Neuronal stem cell (in vitro differentiated cells): ENCODE results near the gene KCNJ11.

ENCODE experiments used
- DNase-seq: peaks from one replicate; pipeline ENCODE4 v3.0.0-alpha.2; 2013; ENCODE audit warnings: low spot score
- H2AFZ ChIP-seq: one replicate; pipeline ENCODE4 v1.6.1; 2013; ENCODE audit warnings: mild to moderate bottlenecking, low read length, inconsistent platforms
- H2AK5ac ChIP-seq: 2 replicates; pipeline ENCODE4 v1.6.1; 2013; ENCODE audit warnings: low read depth, mild to moderate bottlenecking, inconsistent platforms, low read length, moderate library complexity, mixed read lengths
- H2BK120ac ChIP-seq: 2 replicates; pipeline ENCODE4 v1.6.1; 2013; ENCODE audit warnings: low read depth, mild to moderate bottlenecking, inconsistent platforms, low read length, moderate library complexity, mixed read lengths
- H2BK12ac ChIP-seq: one replicate; pipeline ENCODE4 v1.6.1; 2013; ENCODE audit warnings: low read length, inconsistent platforms
- H2BK15ac ChIP-seq: 2 replicates; pipeline ENCODE4 v1.6.1; 2013; ENCODE audit warnings: mild to moderate bottlenecking, low read length, inconsistent platforms, mixed read lengths
- H2BK5ac ChIP-seq: one replicate; pipeline ENCODE4 v1.6.1; 2013; ENCODE audit warnings: inconsistent platforms, mild to moderate bottlenecking, low read length, moderate library complexity
- H3K14ac ChIP-seq: one replicate; pipeline ENCODE4 v1.6.1; 2013; ENCODE audit warnings: low read length, inconsistent platforms
- H3K18ac ChIP-seq: 2 replicates; pipeline ENCODE4 v1.6.1; 2013; ENCODE audit warnings: low read length, inconsistent platforms
- H3K23ac ChIP-seq: 2 replicates; pipeline ENCODE4 v1.6.1; 2013; ENCODE audit warnings: low read depth, mild to moderate bottlenecking, mixed read lengths, low read length, inconsistent platforms; ENCODE audit not compliant: poor library complexity
- H3K27ac ChIP-seq: replicated peaks from 3 replicates; pipeline ENCODE4 v1.5.1; 2013; ENCODE audit warnings: low read length, inconsistent platforms
- H3K27me3 ChIP-seq, 3 experiments: 2 replicates each; pipeline ENCODE4 v1.6.1; 2013; ENCODE audit warnings: low read length in 3 of 3, mild to moderate bottlenecking in 2 of 3, inconsistent platforms in 1 of 3, low read depth in 1 of 3, mixed read lengths in 1 of 3, moderate library complexity in 1 of 3; ENCODE audit not compliant: control insufficient read depth in 3 of 3, insufficient read depth in 3 of 3
- H3K36me3 ChIP-seq, 2 donors: replicated peaks in 1 of 2; 2 replicates each; pipeline ENCODE4 v1.6.1; 2013; ENCODE audit warnings: low read length in 2 of 2; ENCODE audit not compliant: control insufficient read depth in 2 of 2, insufficient read depth in 2 of 2
- H3K4ac ChIP-seq: 2 replicates; pipeline ENCODE4 v1.6.1; 2013; ENCODE audit warnings: inconsistent platforms, mild to moderate bottlenecking, low read length, moderate library complexity
- H3K4me1 ChIP-seq, 2 donors: 1 replicate in 1 of 2; 2 replicates in 1 of 2; pipeline ENCODE4 v1.6.1; 2013; ENCODE audit warnings: low read length in 2 of 2, low read depth in 1 of 2; ENCODE audit not compliant: control insufficient read depth in 2 of 2, insufficient read depth in 1 of 2
- H3K4me2 ChIP-seq: one replicate; pipeline ENCODE4 v1.6.1; 2013; ENCODE audit warnings: mild to moderate bottlenecking, low read length, inconsistent platforms; ENCODE audit not compliant: insufficient read depth, poor library complexity, severe bottlenecking
- H3K4me3 ChIP-seq, 2 donors: 2 replicates each; pipeline ENCODE4 v1.5.1; 2013; ENCODE audit warnings: low read length in 2 of 2, mild to moderate bottlenecking in 2 of 2, inconsistent platforms in 1 of 2, moderate library complexity in 1 of 2
- H3K79me1 ChIP-seq: one replicate; pipeline ENCODE4 v1.6.1; 2013; ENCODE audit warnings: low read depth, mild to moderate bottlenecking, inconsistent platforms, low read length, moderate library complexity
- H3K9ac ChIP-seq: one replicate; pipeline ENCODE4 v1.6.1; 2013; ENCODE audit warnings: mild to moderate bottlenecking, low read depth, low read length, inconsistent platforms; ENCODE audit not compliant: poor library complexity
- H3K9me3 ChIP-seq, 2 donors: replicated peaks in 1 of 2; 2 replicates each; pipeline versions ENCODE3 to v1.6.1; 2013; ENCODE audit warnings: low read length in 2 of 2, mild to moderate bottlenecking in 2 of 2, inconsistent platforms in 1 of 2, low read depth in 1 of 2, mixed read lengths in 1 of 2, moderate library complexity in 1 of 2; ENCODE audit not compliant: control insufficient read depth in 2 of 2, insufficient read depth in 1 of 2
- H4K8ac ChIP-seq: one replicate; pipeline ENCODE4 v1.6.1; 2013; ENCODE audit warnings: low read depth, mild to moderate bottlenecking, inconsistent platforms, low read length, moderate library complexity
- H4K91ac ChIP-seq: one replicate; pipeline ENCODE4 v1.6.1; 2013; ENCODE audit warnings: low read length, low read depth, mild to moderate bottlenecking, inconsistent platforms; ENCODE audit not compliant: poor library complexity
- WGBS, 2 donors: extraction: QIAGEN DNeasy Blood & Tissue Kit; methylation state at CpG; one replicate each; pipeline ENCODE4 v1.1.7; 2013; ENCODE audit warnings: missing lambda C conversion rate in 2 of 2, mixed read lengths in 1 of 2; ENCODE audit not compliant: insufficient read length in 2 of 2, insufficient replicate concordance in 1 of 2; ENCODE audit errors: extremely low coverage in 2 of 2; 5-methylcytosine and 5-hydroxymethylcytosine counted together

The KCNJ11 gene

GRCh38 chr11:17389211-17389956 is 925 bp upstream of the KCNJ11 start:
- Histone ChIP-seq H3K9me3 (peaks cover 5 to 8% of the 10 kb centered on the region in 2 donors), H3K4me2 (peak overlapping the region; percentile 86), H3K4me1 (peaks cover 2 to 5% of the 10 kb centered on the region in 2 donors), H2BK120ac (peak overlapping the region; percentile 26), H2AFZ (peak overlapping the region; percentile 100), H3K23ac (no peak overlapping the region), H3K27ac (peak overlapping the region; percentile 57), H3K14ac (no peak overlapping the region), H3K27me3 (peaks cover 0 to 48% (median 5%) of the 10 kb centered on the region in 3 experiments), H3K9ac (peak overlapping the region; percentile 88), H3K79me1 (no peaks in the 10 kb centered on the region), H3K18ac (peak overlapping the region; percentile 94), H2BK15ac (peak overlapping the region; percentile 77), H2BK5ac (no peak overlapping the region), H2BK12ac (no peak overlapping the region), H3K36me3 (no peaks in the 10 kb centered on the region), H3K4ac (no peak overlapping the region), H4K8ac (no peak overlapping the region), H3K4me3 (peak overlapping the region; percentile 54 to 83), H2AK5ac (no peak overlapping the region), H4K91ac (no peak overlapping the region)
- no CpG with 5 or more reads among the region's 55 CpGs for WGBS, 2 donors
- peak; percentile 77 for DNase-seq

DNA sequence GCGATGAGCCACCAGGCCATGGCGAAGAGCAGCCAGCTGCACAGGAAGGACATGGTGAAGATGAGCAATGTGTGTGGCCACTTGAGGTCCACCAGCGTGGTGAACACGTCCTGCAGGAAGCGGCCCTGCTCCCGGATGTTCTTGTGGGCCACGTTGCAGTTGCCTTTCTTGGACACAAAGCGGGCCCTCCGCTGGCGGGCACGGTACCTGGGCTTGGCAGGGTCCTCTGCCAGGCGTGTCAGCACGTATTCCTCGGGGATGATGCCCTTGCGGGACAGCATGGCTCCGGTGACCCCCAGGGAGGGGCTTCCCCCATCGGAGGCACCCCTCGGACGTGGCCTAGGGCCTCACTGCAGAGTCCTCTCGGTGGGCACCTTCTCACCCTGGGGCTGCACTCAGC is 648 bp downstream of the KCNJ11 start:
- Histone ChIP-seq H3K23ac (peak overlapping the region; percentile 90), H3K18ac (peak overlapping the region; percentile 76), H3K9me3 (peaks cover 5 to 8% of the 10 kb centered on the region in 2 donors), H3K9ac (no peak overlapping the region), H2BK12ac (peak overlapping the region; percentile 87), H3K4ac (no peak overlapping the region), H4K8ac (no peak overlapping the region), H3K36me3 (no peaks in the 10 kb centered on the region), H2AFZ (no peak overlapping the region), H3K27ac (no peak overlapping the region), H2AK5ac (peak overlapping the region; percentile 66), H3K79me1 (no peaks in the 10 kb centered on the region), H2BK5ac (peak overlapping the region; percentile 20), H3K14ac (no peak overlapping the region), H3K4me2 (no peak overlapping the region), H2BK15ac (peak overlapping the region; percentile 2), H3K27me3 (peaks cover 0 to 37% (median 5%) of the 10 kb centered on the region in 3 experiments), H3K4me1 (peaks cover 2 to 5% of the 10 kb centered on the region in 2 donors), H4K91ac (no peak overlapping the region), H3K4me3 (no peak overlapping the region), H2BK120ac (no peak overlapping the region)
- no peak for DNase-seq
- no CpG with 5 or more reads among the region's 20 CpGs for WGBS, 2 donors

DNA sequence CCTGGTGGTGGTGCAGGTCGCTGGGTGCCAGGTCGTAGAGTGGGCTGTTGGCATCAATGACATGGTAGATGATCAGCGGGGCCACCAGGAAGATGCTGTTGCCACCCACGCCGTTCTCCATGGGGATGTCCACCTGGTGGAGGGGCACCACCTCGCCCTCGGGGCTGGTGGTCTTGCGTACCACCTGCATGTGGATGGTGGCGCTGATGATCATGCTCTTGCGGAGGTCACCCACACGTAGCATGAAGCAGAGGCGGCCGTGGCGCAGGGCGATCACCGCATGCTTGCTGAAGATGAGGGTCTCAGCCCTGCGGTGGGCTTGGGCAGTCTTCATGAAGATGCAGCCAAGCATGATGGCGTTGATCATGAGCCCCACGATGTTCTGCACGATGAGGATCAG is 1.2 kb downstream of the KCNJ11 start:
- no CpG with 5 or more reads among the region's 20 CpGs for WGBS, 2 donors
- H4K91ac ChIP-seq: peak overlapping the region; percentile 68

DNA sequence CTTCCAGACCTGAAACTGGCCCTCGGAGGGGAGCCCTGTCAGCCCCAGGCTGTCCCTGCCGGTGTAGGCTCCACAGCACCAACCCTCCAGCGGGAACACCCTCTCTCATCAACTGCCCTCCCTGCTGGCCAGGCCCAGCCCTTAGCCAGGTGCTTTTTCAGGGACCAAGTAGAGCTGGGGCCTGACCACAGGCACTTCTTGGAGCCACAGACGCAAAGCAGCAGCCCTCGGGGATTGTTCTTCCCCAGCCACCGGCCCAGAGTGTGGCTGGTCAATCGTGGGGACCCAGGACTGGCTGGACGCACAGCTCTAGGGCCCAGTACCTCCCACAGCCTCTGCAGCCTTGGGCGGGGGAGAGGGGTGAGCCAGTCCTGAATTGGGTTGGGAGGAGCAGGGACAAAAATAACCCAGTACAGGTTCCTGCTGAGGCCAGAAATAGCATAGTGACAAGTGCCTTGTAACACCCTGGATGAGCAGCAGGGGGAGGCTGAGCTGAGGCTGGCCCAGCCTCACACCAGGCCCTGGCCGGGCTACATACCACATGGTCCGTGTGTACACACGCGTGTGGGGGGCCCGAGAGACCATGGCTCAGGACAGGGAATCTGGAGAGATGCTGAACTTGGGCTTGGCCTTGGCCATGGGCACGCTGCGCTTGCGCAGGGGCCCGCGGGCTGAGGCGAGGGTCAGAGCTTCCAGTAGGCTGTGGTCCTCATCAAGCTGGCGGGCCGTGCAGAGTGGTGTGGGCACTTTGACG is 2.0 kb downstream of the KCNJ11 start:
- H3K4me3 ChIP-seq: no peak overlapping the region
- peaks cover 0 to 31% (median 5%) of the 10 kb centered on the region in 3 experiments for H3K27me3 ChIP-seq
- H2BK120ac ChIP-seq: peak overlapping the region; percentile 7
- H3K18ac ChIP-seq: peak overlapping the region; percentile 67
- H3K4me1 ChIP-seq: peaks cover 2 to 5% of the 10 kb centered on the region in 2 donors
- H3K36me3 ChIP-seq: no peaks in the 10 kb centered on the region
- peak overlapping the region; percentile 13 for H4K91ac ChIP-seq
- no CpG with 5 or more reads among the region's 23 CpGs for WGBS, 2 donors
- H2AFZ ChIP-seq: peak overlapping the region; percentile 43
- no peak overlapping the region for H3K14ac ChIP-seq
- H3K79me1 ChIP-seq: no peaks in the 10 kb centered on the region
- peak overlapping the region; percentile 52 for H3K23ac ChIP-seq
- no peak overlapping the region for H3K4me2 ChIP-seq
- H2BK12ac ChIP-seq: no peak overlapping the region
- DNase-seq: no peak
- H3K9me3 ChIP-seq: peaks cover 5 to 8% of the 10 kb centered on the region in 2 donors
- H4K8ac ChIP-seq: no peak overlapping the region
- H2BK15ac ChIP-seq: peak overlapping the region; percentile 80
- H3K27ac ChIP-seq: no peak overlapping the region
- H3K9ac ChIP-seq: peak overlapping the region; percentile 10
- no peak overlapping the region for H2BK5ac ChIP-seq
- peak overlapping the region; percentile 66 for H2AK5ac ChIP-seq
- H3K4ac ChIP-seq: no peak overlapping the region

More for the DNA sequence above, 1.2 kb downstream of the KCNJ11 start:
- Histone ChIP-seq H3K79me1 (no peaks in the 10 kb centered on the region), H2BK5ac (no peak overlapping the region), H3K9ac (no peak overlapping the region), H2BK12ac (peak overlapping the region; percentile 87), H2AFZ (no peak overlapping the region), H2BK120ac (peak overlapping the region; percentile 7), H3K36me3 (no peaks in the 10 kb centered on the region), H3K27ac (no peak overlapping the region), H3K4me2 (no peak overlapping the region), H3K4ac (no peak overlapping the region), H3K18ac (no peak overlapping the region), H3K27me3 (peaks cover 0 to 37% (median 5%) of the 10 kb centered on the region in 3 experiments), H4K8ac (no peak overlapping the region), H3K14ac (no peak overlapping the region), H2BK15ac (peak overlapping the region; percentile 80), H3K23ac (peak overlapping the region; percentile 60), H3K4me3 (no peak overlapping the region), H3K9me3 (peaks cover 5 to 8% of the 10 kb centered on the region in 2 donors), H2AK5ac (peak overlapping the region; percentile 66), H3K4me1 (peaks cover 2 to 5% of the 10 kb centered on the region in 2 donors)
- DNase-seq: no peak
